Endothelial cell of hepatic sinusoid (primary cell): ENCODE measurements around the gene TBL1X.

Experiments
- in situ Hi-C: cut with HindIII; loops from 2 replicates; pipeline ENCODE4 v1.10.0; 2017; ENCODE audit warnings: low sequenced_read_pairs

The TBL1X gene

DNA sequence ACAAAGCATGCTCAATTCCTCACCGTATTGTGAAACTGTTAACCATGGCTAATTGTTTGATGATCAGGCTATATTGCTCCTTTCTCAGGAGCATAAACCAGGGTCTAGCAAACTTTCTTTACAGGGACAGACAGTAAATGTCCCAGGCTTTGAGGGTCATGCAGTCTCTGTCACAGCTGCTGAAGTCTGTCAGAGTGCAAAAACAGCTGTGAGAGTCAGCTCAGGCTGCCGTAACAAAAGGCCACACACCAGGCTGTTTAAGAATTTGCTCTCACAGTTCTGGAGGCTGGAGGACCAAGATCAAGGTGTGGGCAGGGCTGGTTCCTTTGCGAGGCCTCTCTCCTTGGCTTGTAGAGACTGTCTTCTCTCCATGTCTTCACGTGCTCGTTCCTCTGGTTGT lies 225.2 kb downstream of the TBL1X start:
- in situ Hi-C loops: no loop called here

DNA sequence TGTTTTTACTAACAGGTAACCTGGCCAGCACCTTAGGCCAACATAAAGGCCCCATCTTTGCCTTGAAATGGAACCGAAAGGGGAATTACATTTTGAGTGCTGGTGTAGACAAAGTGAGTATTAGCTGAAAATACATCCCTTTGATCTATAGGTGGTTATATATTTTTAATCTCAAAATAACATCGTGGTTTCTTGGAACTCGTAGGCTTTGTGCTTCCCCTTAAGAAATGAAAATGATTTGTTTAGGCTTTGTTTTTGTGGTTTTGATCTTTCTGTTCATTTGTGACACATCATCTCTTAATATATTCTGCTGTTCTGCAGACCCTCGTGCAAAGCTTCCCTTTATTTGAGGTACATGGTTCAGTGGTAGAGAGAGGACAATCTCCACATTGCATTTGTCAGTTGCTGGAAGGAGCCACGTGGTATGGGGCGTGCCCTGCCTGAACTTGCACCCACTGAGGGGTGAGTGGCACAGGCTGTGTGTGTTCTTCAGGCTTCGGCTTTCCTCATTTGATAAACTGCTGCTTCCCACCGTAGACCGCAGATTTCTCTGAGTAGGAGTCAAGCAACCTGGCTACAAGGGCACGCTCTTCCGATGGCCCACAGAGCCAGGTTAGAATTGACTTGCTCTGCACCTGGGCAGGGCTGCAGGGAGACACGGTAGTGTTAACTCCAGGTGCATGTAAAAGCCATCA lies 228.6 kb downstream of the TBL1X start:
- in situ Hi-C loops: no loop called here

DNA sequence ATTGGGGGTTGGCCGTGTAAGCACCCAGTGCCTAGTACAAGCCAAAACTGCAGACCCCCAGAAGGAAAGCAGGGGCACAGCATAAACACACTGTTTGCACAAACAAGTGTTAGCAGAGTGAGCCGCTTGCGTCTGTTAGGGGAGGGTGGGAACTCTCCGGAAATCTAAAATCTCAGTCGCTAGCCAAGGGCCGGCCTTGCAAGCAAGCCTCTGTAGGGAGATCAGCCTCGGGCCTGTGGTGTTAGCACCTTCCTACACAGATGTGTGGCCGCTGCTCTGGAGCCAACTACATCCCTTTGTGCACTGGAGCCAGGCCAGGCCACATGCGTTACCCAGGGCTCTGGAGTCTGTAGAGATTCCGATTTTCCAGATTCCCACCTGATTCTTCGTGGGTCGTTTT lies 233.7 kb downstream of the TBL1X start:
- in situ Hi-C loops: no loop called here

DNA sequence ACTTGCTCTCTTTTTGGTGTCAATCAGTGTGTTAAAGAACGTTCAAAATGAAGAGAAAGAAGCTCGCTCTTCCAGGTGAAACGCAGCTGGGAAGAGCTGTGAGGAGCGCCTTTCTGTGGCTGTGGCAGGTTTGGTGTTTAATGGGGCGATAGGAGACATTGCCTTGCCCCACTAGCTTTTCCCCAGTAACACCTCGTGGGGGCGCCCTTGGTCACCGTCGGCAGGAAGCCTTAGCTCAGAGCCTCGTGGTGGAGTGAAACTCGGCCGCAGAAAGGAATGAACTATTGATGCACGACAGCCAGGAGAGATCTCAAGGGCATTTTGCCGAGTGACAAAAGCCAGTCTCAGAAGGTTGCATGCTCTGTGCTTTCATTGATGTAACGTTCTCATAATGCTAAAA lies 235.7 kb downstream of the TBL1X start:
- in situ Hi-C loops: no loop called here

DNA sequence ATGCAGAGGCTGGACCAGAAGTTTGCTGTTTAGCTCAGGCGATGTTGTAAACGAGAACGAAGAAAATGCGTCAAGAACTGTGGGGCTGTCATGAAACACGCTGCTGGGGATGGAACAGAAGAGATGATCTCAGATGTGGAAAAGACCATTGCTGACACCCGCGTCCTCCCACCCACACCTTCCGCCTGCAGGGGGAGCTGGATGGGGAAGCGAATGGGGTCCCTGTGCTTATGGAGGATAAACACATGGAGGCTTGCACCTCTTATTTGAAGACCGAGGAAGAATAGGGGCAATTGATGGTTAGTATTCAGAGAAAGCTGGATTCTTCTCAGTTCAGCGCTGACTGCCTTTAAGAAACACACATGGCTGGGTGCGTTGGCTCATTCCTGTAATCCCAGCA lies 236.9 kb downstream of the TBL1X start:
- in situ Hi-C loops: no loop called here

DNA sequence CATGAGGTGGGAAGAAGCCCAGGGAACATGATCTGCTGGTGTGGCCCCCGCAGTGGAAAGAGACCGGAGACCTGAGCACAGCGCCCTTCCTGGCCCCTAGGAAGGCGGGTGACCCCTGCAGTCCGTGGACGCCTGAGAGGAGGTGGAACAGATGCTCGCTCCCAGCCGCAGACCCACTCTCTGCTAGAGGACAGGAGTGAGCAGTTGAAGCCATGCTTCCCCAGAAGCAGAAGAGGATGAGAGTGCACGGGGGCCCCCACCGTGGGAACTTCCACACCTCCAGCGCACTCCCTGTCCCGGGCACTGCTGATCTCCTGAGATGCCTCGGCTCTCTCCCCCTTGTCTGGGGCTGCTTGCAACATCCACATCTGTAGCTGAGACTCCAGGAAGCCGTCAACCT lies 238.5 kb downstream of the TBL1X start:
- in situ Hi-C loops: no loop called here

DNA sequence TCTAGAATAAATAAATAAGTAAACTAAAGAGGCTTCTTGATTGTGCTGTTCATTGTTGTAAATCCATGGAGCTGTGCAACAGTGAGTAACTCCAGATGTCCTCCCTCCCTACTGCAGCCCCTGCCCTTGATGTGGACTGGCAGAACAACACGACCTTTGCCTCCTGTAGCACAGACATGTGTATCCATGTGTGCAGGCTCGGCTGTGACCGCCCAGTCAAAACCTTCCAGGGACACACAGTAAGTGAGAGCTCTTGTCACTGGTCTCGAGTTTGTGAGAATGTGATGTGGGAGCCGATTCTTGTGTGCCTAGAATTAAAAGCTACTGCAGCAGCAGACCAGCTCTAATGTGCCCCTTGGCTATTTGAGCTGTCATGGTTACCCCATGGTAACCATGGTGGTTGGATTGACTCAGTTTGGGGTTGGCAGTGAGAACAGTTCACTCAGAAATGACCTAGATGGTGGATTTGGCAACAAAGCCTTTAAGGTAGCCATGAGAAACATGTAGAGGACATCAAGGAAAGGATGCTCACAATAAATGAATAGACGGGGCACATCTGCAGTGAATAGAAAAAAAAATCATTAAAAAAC lies 240.1 kb downstream of the TBL1X start:
- in situ Hi-C loops: no loop called here

DNA sequence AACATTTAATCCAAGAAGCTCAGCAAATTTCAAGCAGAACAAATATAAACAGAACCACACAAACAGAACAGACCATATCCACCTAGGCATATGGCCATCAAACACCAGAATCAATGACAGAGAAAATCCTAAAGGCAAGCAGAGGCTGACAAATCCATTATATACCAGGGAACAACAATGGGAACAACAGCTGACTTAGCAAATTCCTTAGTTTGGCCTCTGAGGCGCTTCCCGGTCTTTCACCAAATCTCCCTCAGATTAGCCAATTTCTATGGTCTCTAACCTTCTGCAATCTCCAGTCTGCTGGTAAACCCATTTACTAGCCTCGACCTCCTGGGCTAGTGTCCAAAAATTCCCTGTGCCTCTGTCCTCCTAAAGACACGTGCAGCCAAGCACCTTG lies 241.6 kb downstream of the TBL1X start:
- in situ Hi-C loops: no loop called here

DNA sequence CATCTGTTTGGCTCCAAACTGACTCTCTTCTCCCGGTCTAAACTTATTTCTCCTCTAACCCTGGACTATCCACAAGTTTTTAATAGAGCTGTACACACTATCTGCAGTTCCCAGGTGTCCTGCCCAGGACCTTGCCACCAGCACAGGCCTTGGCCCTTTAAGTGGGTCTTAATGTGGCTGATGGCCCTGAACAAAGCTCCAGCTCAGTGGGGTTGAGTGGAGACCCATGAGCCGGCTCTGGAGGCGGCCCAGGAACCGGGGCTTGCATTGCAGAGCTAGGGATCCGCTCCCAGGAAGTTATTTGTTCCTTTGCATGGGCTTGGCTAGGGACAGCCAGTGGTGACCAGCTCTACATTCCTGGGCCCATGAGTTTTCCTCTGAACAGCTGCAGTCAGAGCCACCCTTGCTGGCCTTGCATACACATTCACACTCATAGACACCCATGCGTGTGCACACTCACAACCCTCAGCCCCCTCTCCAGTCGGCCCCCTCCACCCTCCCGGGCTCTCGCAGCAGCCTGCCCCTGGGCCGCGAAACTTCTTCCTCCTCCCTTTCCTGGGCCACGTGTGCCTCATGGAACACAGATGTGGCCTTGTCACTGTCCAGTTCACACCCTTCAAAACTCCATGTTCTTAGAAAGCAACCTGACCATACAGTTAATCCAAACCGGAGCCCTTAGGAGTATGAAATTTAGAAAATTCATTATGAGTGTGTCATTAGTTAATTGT lies 242.6 kb downstream of the TBL1X start:
- in situ Hi-C loops: no loop called here

DNA sequence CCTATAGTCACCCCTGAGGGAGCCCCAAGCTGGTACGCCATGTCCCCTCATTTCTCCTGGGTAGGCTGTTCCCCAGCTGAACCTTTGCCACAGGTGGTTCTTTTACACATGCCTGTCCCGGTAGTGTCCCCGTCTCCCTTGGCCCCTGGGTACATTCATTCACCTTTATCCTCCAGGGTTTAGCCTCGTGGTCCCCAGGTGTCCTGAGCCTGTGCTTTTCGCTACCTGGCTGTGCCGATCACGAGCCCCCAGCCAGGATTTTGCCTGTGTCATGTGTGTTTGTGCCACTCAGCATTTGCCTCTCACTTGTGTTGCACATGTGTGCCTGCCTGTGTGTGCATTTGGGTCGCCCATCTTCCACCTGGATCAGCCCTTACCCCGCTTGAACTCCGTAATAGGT lies 243.2 kb downstream of the TBL1X start:
- in situ Hi-C loops: no loop called here

DNA sequence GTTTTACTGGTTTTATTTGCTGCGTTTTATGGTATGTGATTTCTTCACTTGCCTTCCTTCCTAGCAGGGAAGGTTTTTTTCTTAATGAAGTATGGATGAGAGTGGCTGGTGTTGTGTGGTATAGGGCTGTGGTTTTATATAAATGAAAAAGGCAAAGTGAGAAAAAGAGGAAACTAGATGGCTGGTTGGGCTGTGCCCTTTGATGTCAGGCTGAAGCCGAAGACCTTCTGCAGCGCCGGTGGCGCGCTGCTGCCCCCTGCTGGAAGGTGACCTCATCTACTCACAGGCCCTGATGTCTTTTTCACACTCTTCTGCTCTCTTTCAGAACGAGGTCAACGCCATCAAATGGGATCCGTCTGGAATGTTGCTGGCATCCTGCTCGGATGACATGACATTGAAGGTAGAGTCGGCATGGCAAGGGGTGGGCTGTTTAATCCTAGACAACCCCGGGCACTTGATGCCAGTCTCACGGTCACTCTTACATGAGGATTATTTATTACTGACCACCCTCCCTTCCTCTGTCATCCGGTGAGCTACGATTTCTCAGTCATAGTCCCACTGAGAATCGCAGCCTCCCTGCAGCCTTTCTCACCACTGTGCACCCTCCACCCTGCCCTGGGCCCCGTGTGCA lies 244.2 kb downstream of the TBL1X start:
- in situ Hi-C loops: no loop called here

DNA sequence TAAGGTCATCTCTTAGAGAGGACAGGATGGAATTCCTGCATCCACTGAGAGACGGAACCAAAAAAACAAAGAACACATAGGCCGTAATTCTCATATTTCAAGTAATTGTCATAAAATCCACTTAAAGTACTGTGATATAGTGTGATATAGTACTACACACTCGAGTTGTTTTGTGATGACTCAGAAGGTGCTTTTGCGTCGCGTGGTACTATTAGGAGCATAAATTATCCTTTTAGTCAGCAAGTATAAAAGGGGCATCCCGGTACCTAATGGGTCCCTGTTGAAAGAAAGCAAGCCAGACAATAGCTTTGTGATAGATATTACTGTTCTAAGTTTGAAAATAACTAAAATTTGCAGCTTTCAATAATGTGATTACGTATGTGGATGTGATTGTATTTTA lies 245.5 kb downstream of the TBL1X start:
- in situ Hi-C loops: no loop called here

DNA sequence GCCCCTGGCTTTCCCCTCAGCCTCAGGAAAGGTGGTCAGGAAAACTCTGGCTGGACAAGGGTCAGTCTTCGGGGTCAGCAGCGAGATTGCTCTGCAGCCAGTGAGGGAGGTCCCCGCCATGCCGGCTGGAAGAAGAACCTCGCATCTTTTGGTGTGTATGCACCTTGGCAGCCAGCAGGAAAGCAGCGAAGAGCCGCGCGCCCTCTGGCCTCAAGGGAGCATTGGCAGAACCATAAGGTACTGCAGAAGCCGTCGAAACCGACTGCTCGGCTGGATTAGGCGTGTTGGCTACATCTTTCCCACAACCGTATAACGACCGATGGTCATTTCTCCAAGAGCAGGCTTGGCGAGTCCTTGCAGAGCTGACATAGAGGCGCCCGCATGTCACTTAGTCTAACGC lies 252.5 kb downstream of the TBL1X start:
- in situ Hi-C loops: no loop called here

DNA sequence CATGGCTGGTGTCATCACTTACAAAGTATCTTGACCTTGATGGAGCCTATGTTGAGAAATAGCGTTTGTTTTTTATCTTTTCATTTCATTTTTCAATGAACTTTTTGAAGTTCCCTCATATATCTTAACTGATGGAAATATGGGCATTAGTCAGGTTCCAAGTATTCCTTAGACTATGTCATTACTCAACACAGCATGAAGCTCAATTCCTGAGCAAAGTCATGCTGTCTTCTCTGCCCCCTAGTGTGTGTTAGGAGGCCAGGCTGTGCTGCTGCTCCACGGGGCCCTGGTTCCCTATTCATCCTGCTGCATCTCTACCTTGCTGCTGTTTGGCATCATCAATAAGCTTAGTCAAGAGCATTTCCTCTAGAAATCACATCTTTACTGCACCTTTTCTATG lies 259.9 kb downstream of the TBL1X start:
- in situ Hi-C loops: no loop called here

DNA sequence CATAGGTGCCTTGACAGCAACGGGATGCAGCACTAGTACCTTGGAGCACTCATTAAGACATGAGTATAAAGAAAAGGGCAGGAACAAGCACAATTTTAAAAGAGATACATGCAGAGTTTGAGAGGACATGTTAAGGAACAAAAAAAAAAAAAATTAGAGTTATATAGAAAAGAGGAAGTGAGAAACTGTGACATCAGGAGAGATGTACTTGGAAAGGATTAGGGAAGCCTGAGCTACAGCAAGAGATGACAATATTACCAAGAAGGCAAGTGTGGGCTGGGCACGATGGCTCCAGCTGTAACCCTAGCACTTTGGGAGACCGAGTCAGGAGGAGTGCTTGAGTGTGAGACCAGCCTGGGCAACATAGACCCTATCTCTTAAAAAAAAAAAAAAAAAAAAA lies 263.4 kb downstream of the TBL1X start:
- in situ Hi-C loops: no loop called here

DNA sequence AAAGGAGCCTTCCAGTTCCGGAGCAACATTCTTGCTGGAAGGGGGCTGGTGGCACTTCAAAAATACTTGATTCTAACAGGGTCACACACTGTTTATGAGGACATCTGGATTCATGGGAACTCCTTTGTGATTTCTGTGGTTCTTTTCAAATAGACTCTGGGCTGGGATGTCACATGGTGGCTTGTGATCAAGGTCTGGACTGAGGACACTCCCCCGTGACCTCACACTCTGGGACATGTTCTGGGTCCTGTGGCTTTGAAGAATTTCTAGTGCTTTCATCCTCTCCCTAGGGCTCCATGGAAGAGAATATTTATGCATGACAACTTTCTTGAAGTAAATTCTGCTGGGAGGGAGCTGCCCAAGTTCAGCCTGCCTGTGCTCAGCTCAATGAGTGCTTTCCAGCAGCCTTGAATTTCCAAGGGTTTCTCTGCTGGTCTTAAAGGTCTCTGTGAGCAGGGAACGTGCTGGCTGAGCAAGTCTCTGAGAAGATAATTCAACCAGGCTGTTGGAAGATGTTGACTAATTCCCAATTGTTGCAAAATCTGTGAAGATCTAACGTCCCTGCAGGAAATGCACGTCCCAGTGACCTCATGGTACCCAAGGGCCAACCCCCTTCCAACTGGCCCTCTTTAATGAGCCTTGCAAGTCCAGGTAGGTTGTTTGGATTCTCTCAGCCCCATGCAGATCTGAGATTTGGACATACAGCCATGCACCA lies 264.5 kb downstream of the TBL1X start:
- in situ Hi-C loops: no loop called here

DNA sequence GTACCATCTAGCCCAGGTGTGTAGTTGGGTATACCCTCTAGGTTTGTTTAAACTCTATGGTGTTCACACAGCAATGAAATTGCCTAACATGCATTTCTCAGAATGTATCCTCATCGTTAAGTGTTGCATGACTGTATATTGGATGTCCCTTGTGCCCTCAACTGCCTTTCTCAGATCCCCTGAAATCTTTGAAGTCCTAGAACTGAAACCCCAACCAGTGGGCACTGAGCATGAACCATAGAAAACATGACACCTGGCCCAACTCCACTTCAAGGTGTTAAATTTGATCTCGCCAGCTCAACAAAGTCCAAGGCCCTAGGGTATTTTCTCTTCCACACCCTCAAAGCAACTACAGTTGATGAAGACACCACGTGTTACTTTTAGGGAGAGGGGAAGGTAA lies 265.2 kb downstream of the TBL1X start:
- in situ Hi-C loops: no loop called here

DNA sequence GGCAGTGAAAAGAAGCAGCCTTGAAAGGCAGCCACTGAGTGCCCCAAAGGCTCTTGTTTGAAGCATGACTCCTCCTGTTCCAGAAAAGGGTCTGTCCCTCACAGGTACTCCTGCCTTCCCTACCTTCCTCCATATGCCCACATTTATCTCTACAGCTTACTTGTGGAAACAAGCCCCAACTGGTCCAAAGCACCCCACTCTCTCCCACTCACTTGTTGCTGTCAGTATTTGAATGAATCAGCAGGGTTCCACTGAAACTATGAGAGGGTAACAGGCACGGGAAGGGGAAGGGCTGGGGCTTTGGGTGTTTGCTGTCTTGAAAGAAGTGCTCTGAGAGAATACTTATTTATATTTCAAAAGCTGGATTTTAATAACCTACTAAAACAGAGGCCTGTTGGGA lies 265.9 kb downstream of the TBL1X start:
- in situ Hi-C loops: no loop called here

DNA sequence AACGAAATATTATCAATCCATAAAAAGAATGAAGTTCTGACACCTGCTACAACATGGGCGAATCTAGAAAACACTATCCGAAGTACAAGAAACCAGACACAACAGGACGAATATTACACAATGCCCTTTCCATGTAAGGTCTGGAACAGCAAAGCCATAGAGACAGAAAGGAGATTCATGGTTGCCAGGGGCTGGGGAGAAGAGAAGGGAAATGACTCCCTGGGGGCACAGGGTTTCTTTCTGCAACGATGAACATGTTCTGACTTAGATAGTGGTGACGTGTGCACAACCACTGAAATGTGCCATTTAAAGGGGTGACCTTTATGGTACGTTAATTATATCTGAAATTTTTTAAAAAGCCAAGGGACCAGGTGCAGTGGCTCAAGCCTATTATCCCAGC lies 272.5 kb downstream of the TBL1X start:
- in situ Hi-C loops: no loop called here

DNA sequence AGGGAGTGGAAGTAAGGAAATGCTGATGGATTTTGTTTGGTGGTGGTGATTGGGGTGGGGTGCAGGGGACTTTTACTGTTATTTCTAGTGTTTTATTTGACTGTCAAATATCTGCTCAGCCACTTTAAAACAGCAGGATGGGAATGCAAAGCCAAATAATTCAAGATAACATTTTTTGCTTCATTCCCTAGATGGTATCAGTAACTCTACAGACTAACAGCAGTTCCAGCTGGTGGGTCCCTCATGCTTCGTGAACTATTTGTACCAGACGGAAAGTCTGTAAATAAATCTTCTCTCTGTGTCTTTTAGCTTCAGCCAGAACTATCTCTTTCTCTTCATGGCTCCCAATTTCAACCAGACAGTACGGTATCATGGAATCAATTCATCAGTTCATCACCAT lies 273.3 kb downstream of the TBL1X start:
- in situ Hi-C loops: no loop called here

DNA sequence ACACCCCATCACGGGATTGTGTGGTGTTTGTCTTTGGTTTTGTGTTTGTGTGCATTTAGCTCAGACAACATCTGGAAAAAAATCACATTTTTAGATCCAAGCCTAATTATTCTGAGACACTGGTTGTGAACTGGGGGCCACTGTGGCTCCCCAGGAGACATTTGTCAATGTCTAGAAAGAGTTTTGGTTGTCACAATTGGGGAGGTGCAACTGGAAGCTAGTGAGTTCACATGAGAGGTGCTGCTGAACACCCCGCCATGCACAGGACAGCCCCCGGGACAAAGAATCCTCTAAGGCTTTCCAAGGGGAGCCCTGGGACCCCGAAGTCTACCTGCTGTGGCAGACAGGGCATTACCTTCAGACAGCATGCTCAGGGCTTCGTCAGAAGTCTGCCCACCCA lies 274.3 kb downstream of the TBL1X start:
- in situ Hi-C loops: no loop called here
